ENCODE measurements around the gene LIN28B. TPM values are rescaled to one million over a fixed set of nuclear protein-coding genes. Genes with fewer than 3 reads are reported as not detected.
A peak's percentile ranks its signal among the peaks of the same experiment; 100 is the strongest.
"Not testable (repeated sequence)": the region's sequence is repeated elsewhere in the genome, so short reads cannot be mapped to it uniquely, and the experiment has no call there.

The LIN28B gene
- total and polyA plus RNA-seq, 8 donors = 0.22 TPM; not detected in 7

GRCh38 chr6:105078386-105078708 is 121.4 kb downstream of the LIN28B start:
- H3K4me3 ChIP-seq = no peak overlapping the region
- H3K36me3 ChIP-seq = no peaks in the 10 kb centered on the region
- H3K27ac ChIP-seq = no peak overlapping the region
- H3K4me1 ChIP-seq = no peaks in the 10 kb centered on the region
- DNase-seq (no peak), ATAC-seq (no peak), FAIRE-seq (no peak)
- 38 to 47% methylated on average over 6 of the region's 6 CpGs for WGBS, 2 donors
- peaks cover 0 to 4% (median 1%) of the 10 kb centered on the region in 4 donors for H3K27me3 ChIP-seq
- H3K9me3 ChIP-seq = no peaks in the 10 kb centered on the region
- intact Hi-C loops (cut with DNase I) = no loop called here
- TF ChIP-seq CTCF (IDR thresholded peaks at IDR 0.05) = no peak

GRCh38 chr6:105080279-105080678 is 123.4 kb downstream of the LIN28B start:
- 73 to 83% methylated on average over 6 of the region's 6 CpGs for WGBS, 2 donors
- DNase-seq = no peak
- H3K4me1 ChIP-seq = no peaks in the 10 kb centered on the region
- TF ChIP-seq CTCF (IDR thresholded peaks at IDR 0.05) = no peak
- H3K4me3 ChIP-seq = no peak overlapping the region
- no peaks in the 10 kb centered on the region for H3K9me3 ChIP-seq
- no peak overlapping the region for H3K27ac ChIP-seq
- peaks cover 0 to 4% (median 1%) of the 10 kb centered on the region in 4 donors for H3K27me3 ChIP-seq
- no peaks in the 10 kb centered on the region for H3K36me3 ChIP-seq
- intact Hi-C loops (cut with DNase I) = no loop called here
- no peak for FAIRE-seq
- ATAC-seq = no peak

DNA sequence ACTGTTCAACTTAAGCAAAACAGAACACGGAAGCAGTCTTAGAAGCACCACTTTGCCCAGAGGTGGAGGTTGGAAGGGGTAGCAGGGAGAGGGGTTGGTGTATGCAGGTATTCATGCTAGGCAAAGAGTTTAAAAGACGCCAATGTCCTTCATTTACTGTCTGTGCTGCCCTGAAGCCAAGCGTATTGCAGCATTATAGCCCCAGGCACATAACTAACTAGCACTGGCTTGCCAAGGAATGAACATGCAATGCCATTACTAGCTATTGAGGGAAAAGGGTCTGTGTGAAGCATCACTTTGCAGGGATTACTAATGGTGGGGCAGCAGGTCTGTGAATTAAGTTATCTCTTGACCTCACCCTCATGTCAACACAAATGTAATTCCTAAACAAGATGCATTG is 124.8 kb downstream of the LIN28B start:
- H3K4me3 ChIP-seq; H3K4me1 ChIP-seq; intact Hi-C loops (cut with DNase I); H3K27ac ChIP-seq; H3K27me3 ChIP-seq; DNase-seq; H3K9me3 ChIP-seq; FAIRE-seq; ATAC-seq; H3K36me3 ChIP-seq: not testable (repeated sequence)
- 40 to 54% methylated on average over 3 of the region's 3 CpGs for WGBS, 2 donors

- H3K4me3 ChIP-seq = no peak overlapping the region
- DNase-seq (peak in 2 of 6 donors; percentile 31 to 39), ATAC-seq (peak in 3 of 4 donors; percentile 83 to 92 (median 84)), FAIRE-seq (peak; percentile 91)
- no peaks in the 10 kb centered on the region for H3K4me1 ChIP-seq
- TF ChIP-seq CTCF (IDR thresholded peaks at IDR 0.05) = peak; percentile 63 to 71 (median 70)
- intact Hi-C loops (cut with DNase I) = loop anchor here in 1 of 3 donors (5.0 kb wide), 1 partner anchor 320 kb away; no protein-coding TSS in a partner anchor
- WGBS, 2 donors = 0 to 2% methylated on average over 1 of the region's 1 CpG
- no peaks in the 10 kb centered on the region for H3K9me3 ChIP-seq
- no peaks in the 10 kb centered on the region for H3K36me3 ChIP-seq
- H3K27ac ChIP-seq = no peak overlapping the region
- H3K27me3 ChIP-seq = no peaks in the 10 kb centered on the region
These were observed 130.8 kb downstream of the LIN28B start for GRCh38 chr6:105087571-105088211.

DNA sequence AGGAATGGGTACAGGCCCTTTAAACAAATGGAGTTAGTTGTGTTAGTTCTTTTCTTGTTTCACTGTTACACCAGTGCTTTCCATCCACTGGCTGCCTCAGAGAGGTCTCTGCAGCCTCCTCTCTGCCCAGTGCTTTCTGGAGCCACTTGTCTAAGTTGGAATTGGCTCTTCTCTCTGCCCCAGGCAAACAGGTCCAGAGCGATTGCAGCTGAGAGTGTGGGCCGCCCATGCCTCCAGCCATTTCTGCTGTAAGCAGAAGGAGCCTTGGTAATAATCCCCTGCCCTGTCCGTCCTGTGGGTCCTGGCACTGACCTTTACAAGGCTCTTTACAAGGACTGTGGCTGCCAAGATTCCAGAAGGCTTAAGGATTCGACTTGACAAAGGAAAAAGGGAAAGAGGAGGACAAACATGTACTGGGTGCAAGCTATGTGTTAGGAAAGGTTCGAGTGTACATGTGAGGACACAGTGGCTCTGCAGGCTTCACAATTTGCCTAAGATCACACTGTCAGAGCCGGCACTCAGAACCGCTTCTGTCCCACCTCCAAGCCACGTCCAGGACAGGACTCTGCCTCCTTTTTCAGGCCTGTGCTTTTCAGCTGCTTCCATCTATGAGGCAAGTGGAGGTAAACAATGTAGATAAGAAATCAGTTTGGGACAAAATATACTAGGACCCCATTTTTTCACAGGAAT is 134.4 kb downstream of the LIN28B start:
- ATAC-seq = no peak
- H3K27ac ChIP-seq = no peak overlapping the region
- H3K4me1 ChIP-seq = no peaks in the 10 kb centered on the region
- H3K36me3 ChIP-seq = no peaks in the 10 kb centered on the region
- FAIRE-seq = no peak
- H3K27me3 ChIP-seq = no peaks in the 10 kb centered on the region
- H3K9me3 ChIP-seq = no peaks in the 10 kb centered on the region
- WGBS, 2 donors = 58 to 62% methylated on average over 8 of the region's 8 CpGs
- no peak overlapping the region for H3K4me3 ChIP-seq
- intact Hi-C loops (cut with DNase I) = loop anchor here in 1 of 3 donors (10.0 kb wide), 1 partner anchor 314 kb away; the partner anchor contains the start of gene PREP
- no peak for DNase-seq
- no peak for TF ChIP-seq CTCF (IDR thresholded peaks at IDR 0.05)
